Kidney (tissue), 14 donors: ENCODE results near the gene MLH3. TPM values are rescaled to one million over a fixed set of nuclear protein-coding genes. Genes with fewer than 3 reads are reported as not detected.

Experiments
- DNase-seq, 5 donors: peaks; one replicate each; pipeline ENCODE4 v3.0.0-alpha.2; 2013 to 2020
- FAIRE-seq: peaks from 2 replicates; lab custom pipeline; 2012; peaks lifted over from hg19 to GRCh38; lab: Jason Lieb, UNC
- H3K27ac ChIP-seq, 2 donors: one replicate each; pipeline ENCODE4 v1.7.0; 2013; ENCODE audit warnings: low read depth in 2 of 2, low read length in 2 of 2, inconsistent platforms in 1 of 2
- H3K27me3 ChIP-seq: one replicate; pipeline ENCODE4 v1.7.1; 2013; ENCODE audit warnings: low read length, inconsistent platforms; ENCODE audit not compliant: control insufficient read depth, insufficient read depth
- H3K36me3 ChIP-seq, 3 donors: one replicate each; pipeline versions ENCODE4 v1.7.0 to v1.7.1; 2013; ENCODE audit warnings: low read length in 3 of 3, control low read depth in 1 of 3, inconsistent platforms in 1 of 3; ENCODE audit not compliant: insufficient read depth in 3 of 3, control insufficient read depth in 2 of 3
- H3K4me1 ChIP-seq, 3 donors: one replicate each; pipeline versions ENCODE4 v1.7.0 to v1.7.1; 2013; ENCODE audit warnings: low read length in 3 of 3, inconsistent platforms in 1 of 3, low read depth in 1 of 3; ENCODE audit not compliant: control insufficient read depth in 2 of 3, insufficient read depth in 2 of 3
- H3K4me3 ChIP-seq, 3 donors: one replicate each; pipeline versions ENCODE4 v1.7.0 to v1.8.1; 2013; ENCODE audit warnings: low read length in 3 of 3, control low read depth in 1 of 3, inconsistent platforms in 1 of 3
- H3K9ac ChIP-seq, 3 donors: one replicate each; pipeline versions ENCODE4 v1.7.0 to v1.7.1; 2013; ENCODE audit warnings: low read length in 3 of 3, control low read depth in 1 of 3, inconsistent platforms in 1 of 3
- H3K9me3 ChIP-seq, 3 donors: one replicate each; pipeline versions ENCODE4 v1.7.0 to v1.7.1; 2013; ENCODE audit warnings: low read length in 3 of 3, control low read depth in 1 of 3, inconsistent platforms in 1 of 3; ENCODE audit not compliant: control insufficient read depth in 2 of 3, insufficient read depth in 1 of 3
- CTCF ChIP-seq: IDR thresholded peaks from 3 replicates; pipeline ENCODE4 v1.5.1; 2012; ENCODE audit warnings: mild to moderate bottlenecking, moderate library complexity, borderline replicate concordance; ENCODE audit not compliant: insufficient read depth; ENCODE audit errors: extremely low read depth
- intact Hi-C: fragments of 100-400 bp; cut with DNase I; formaldehyde crosslinking; loops from one replicate; pipeline ENCODE4 v1.11.1; 2022
- polyA plus RNA-seq: library from polyadenylated mRNA; stranded (reverse); fragments of 350-450 nt; fragmentation: Illumina TruSeq; extraction: RNeasy Lipid Tissue Mini Kit (QIAGEN cat#74804); gene quantifications from one replicate; pipeline ENCODE4 v1.2.3, GENCODE V29; 2014; ENCODE audit warnings: low read depth, low replicate concordance; ENCODE audit not compliant: insufficient read depth
- total RNA-seq: library from RNA; stranded (reverse); fragmentation: NEBNext Ultra II Directional; extraction: Animal tissue kit (Norgen Biotek cat#: 25700); gene quantifications from one replicate; pipeline ENCODE4 v1.2.1, GENCODE V29; 2021
- donor health status: control.
- donor health status: control.
- donor health status: control.
- donor health status: control.
- donor health status: control.
- donor health status: DM: yes; HTN: yes; CAD: no.
- donor health status: Normal renal cell carcinoma (clear cell type).

The MLH3 gene
- total and polyA plus RNA-seq, 2 donors from 2014 or later, result 21.7 to 31.2 TPM

GRCh38 chr14:74973003-74973653 is 78.1 kb downstream of the MLH3 start:
- no peak overlapping the region for H3K9ac ChIP-seq
- H3K27ac ChIP-seq, result no peak overlapping the region

GRCh38 chr14:74968811-74969210 is 82.5 kb downstream of the MLH3 start:
- DNase-seq (no peak), FAIRE-seq (no peak)
- Histone ChIP-seq H3K4me1 (no peaks in the 10 kb centered on the region), H3K36me3 (no peaks in the 10 kb centered on the region), H3K9ac (no peak overlapping the region), H3K4me3 (no peak overlapping the region), H3K27me3 (no peaks in the 10 kb centered on the region), H3K9me3 (no peaks in the 10 kb centered on the region), H3K27ac (no peak overlapping the region)
- TF ChIP-seq CTCF, result no peak
- intact Hi-C loops, result no loop called here

More at GRCh38 chr14:74973003-74973653, 78.1 kb downstream of the MLH3 start:
- DNase-seq (peak; percentile 31 to 86 (median 52)), FAIRE-seq (no peak)
- intact Hi-C loops, result no loop called here
- Histone ChIP-seq H3K36me3 (no peaks in the 10 kb centered on the region), H3K4me1 (peaks cover 0 to 2% (median 0%) of the 10 kb centered on the region in 3 donors), H3K9me3 (no peaks in the 10 kb centered on the region), H3K27me3 (no peaks in the 10 kb centered on the region), H3K4me3 (no peak overlapping the region)
- no peak for TF ChIP-seq CTCF

GRCh38 chr14:74965486-74966153 is 85.6 kb downstream of the MLH3 start:
- H3K4me1 ChIP-seq, result no peaks in the 10 kb centered on the region
- H3K4me3 ChIP-seq, result no peak overlapping the region
- intact Hi-C loops, result no loop called here
- H3K27ac ChIP-seq, result no peak overlapping the region
- no peak overlapping the region for H3K9ac ChIP-seq
- no peak for DNase-seq
- no peaks in the 10 kb centered on the region for H3K36me3 ChIP-seq
- FAIRE-seq, result no peak
- H3K9me3 ChIP-seq, result no peaks in the 10 kb centered on the region
- no peak for TF ChIP-seq CTCF
- no peaks in the 10 kb centered on the region for H3K27me3 ChIP-seq
